HG02623 (cell line): Measurements from ENCODE around the gene SAPCD1.

Experiments
- ATAC-seq: cut with Tn5 transposase; IDR thresholded peaks from one replicate; pipeline ENCODE4 v1.9.1; 2021; ENCODE audit warnings: moderate library complexity; ENCODE audit not compliant: unreplicated experiment

The SAPCD1 gene

GRCh38 chr6:31749301-31750036 is 13.0 kb upstream of the SAPCD1 start:
- no peak for ATAC-seq

GRCh38 chr6:31750411-31751022 is 11.9 kb upstream of the SAPCD1 start:
- no peak for ATAC-seq

- no peak for ATAC-seq
These were observed 9.6 kb upstream of the SAPCD1 start for GRCh38 chr6:31752739-31753319.

- no peak for ATAC-seq
These were observed 4.2 kb upstream of the SAPCD1 start for GRCh38 chr6:31758281-31758680.

DNA sequence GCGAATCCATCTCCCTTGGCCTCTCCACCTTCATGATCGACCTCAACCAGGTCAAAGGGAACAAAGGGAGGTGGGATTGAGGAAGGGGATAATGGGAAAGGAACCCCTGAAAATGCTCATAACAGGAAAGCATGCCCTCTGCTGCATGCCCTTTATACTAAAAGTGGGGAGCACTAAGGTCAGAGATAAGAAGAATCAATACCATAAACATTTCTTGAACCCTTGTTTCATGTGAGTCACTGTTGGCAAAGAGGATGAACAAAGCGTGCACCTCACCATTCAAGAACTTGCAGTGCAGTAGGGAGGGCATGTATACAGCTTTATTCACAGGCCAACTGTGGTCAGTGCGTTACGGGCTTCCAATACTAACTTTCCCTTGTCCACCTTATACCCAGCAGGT is 1.7 kb upstream of the SAPCD1 start:
- no peak for ATAC-seq

GRCh38 chr6:31761343-31761742 is 1.1 kb upstream of the SAPCD1 start:
- no peak for ATAC-seq

- no peak for ATAC-seq
These were observed 592 bp downstream of the SAPCD1 start for GRCh38 chr6:31762878-31763618.

DNA sequence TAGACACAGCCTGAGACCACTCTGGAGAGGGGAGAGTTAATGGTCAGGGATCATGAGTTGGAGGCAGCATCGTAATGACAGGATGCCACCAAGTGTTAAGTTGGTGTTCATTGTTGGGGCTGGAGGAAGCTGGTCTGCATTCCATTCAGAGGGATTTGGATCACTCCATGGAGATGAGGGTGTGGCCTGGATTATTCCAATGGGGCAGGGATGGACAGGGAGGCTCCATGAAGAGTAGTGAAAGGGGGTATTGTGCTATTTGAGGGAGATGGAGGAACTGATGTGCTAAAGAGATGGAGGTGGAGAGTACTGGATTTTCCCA is 1.1 kb downstream of the SAPCD1 start:
- no peak for ATAC-seq

- ATAC-seq: no peak
These were observed 1.7 kb downstream of the SAPCD1 start for GRCh38 chr6:31764198-31764597.

DNA sequence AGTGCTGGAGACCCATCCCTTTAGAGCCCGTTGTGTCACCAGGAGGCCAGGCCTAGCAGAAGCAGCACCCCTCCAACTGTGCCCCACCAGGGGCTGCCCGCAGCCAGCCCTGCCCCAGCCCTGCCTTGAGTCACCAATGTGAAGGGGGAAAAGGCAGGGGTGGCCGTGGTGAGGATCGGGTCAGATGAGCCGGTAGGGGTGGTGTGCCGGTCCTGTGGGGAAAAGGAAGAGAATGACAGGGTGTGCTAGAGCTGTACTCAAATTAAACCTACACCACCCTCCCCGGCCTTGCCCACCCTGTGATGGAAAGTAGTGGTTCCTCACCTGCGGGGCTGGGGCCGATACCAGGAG is 3.1 kb downstream of the SAPCD1 start:
- ATAC-seq: no peak

GRCh38 chr6:31765910-31766794 is 3.7 kb downstream of the SAPCD1 start:
- ATAC-seq: no peak

- no peak for ATAC-seq
These were observed 4.7 kb downstream of the SAPCD1 start for GRCh38 chr6:31767096-31767645.

DNA sequence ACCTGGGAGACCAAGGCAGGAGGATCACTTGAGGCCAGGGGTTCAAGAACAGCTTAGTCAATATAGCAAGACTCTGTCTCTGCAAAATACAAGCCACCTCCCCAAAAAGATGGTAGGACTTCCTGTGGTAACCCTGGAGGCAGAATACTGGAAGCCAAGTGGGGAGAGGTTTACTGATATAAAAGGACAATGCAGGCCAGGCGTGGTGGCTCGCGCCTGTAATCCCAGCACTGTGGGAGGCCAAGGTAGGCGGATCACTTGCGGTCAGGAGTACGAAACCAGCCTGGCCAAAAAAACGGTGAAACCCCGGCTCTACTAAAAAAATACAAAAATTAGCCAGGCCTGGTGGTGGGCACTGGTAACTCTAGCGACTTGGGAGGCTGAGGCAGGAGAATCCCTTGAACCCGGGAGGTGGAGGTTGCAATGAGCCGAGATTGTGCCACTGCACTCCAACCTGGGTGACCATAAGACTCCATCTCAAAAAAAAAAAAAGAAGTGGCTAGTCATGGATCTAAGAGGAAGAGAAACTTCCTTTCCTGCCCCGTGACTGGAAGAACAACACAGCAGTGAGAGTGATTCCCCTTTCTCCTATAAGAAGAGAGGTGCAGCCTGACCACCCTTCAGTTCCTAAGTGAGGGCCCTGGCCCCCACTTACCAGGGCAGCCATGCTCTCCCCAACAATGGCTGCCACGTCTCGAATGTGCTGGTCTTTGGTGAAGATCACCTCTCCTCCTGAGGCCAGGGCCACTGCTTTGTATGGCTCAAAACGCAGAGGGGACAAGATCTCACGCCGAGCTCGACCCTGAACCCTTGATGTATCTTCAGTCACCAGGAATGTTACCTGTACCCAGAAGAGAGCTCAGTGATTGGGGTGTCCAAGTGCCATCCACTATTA is 6.2 kb downstream of the SAPCD1 start:
- no peak for ATAC-seq

DNA sequence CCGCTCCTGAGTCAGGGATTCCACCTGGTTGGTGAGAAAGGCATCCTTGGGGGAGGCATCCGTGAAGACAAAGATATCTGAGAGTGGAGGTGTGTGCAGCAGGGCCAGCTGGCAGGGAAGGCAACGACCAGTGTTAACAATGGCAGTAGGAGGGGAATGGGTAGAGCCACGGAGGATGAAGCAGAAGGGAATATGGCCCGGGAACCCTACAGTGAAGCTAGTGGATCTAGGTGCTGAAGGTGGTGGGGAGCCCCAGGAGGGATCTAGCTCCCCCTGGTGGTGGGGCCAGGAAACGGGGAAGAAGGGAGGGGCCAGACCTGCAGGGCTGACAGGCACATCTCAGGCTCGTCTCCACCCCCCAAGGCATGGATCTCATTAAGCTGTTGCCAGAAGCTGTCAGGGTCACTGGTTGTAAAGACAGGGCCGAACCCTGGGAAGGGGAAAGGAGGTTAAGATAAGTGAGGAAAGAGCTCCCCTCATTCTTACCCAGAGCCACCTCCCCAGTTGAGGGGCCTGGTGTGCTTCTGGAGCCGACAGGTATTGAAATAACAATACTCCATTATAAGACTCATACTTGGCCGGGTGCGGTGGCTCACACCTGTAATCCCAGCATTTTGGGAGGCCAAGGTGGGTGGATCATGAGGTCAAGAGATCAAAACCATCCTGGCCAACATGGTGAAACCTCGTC is 7.4 kb downstream of the SAPCD1 start:
- no peak for ATAC-seq

- no peak for ATAC-seq
These were observed 8.4 kb downstream of the SAPCD1 start for GRCh38 chr6:31770860-31771259.

DNA sequence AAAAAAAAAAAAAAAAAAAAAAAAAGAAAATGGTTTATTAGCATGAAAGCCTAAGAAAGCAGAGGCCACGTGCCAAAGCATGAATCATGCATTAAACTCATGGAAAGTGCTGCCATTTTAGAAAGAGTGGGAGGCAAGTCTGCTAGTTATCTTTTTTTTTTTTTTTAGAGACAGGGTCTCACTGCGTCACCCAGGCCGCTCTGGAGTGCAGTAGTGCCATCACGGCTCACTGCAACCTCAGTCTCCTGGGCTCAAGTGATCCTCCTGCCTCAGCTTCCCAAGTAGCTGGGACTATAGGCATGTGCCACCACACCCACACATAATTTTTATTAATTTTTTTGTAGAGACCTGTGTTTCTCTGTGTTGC is 9.5 kb downstream of the SAPCD1 start:
- no peak for ATAC-seq

- ATAC-seq: no peak
These were observed 12.7 kb downstream of the SAPCD1 start for GRCh38 chr6:31775184-31775583.

- ATAC-seq: no peak
These were observed 13.4 kb downstream of the SAPCD1 start for GRCh38 chr6:31775633-31776484.
